OCI-M2 (cell line): ENCODE measurements around the gene PFKFB2.

Experiments used
- DNase-seq: peaks from one replicate; lab custom pipeline; 2025; ENCODE audit not compliant: unreplicated experiment; lab: John Stamatoyannopoulos, UW

PFKFB2 gene

GRCh38 chr1:207052911-207053769 lies at the start of gene PFKFB2:
PFKFB2 (plus strand) TSS chr1:207053275; CDS start chr1:207054718, 1,443 bp downstream.
- peak; percentile 84 for DNase-seq

GRCh38 chr1:207004931-207005830 lies 47.9 kb upstream of the PFKFB2 start:
- DNase-seq = no peak

- no peak for DNase-seq
Measured at GRCh38 chr1:207006083-207006482, 47.0 kb upstream of the PFKFB2 start.

- DNase-seq = no peak
Measured at GRCh38 chr1:207006914-207007313, 46.2 kb upstream of the PFKFB2 start.

- DNase-seq = no peak
Measured at GRCh38 chr1:207007352-207008033, 45.6 kb upstream of the PFKFB2 start.

GRCh38 chr1:207009182-207009850 lies 43.8 kb upstream of the PFKFB2 start:
- DNase-seq = no peak

- no peak for DNase-seq
Measured at GRCh38 chr1:207009945-207010344, 43.1 kb upstream of the PFKFB2 start.

GRCh38 chr1:207010726-207011125 lies 42.3 kb upstream of the PFKFB2 start:
- no peak for DNase-seq

- DNase-seq = no peak
Measured at GRCh38 chr1:207013321-207014085, 39.6 kb upstream of the PFKFB2 start.

GRCh38 chr1:207014728-207015127 lies 38.3 kb upstream of the PFKFB2 start:
- no peak for DNase-seq

- no peak for DNase-seq
Measured at GRCh38 chr1:207015791-207016190, 37.3 kb upstream of the PFKFB2 start.

- no peak for DNase-seq
Measured at GRCh38 chr1:207017615-207018559, 35.2 kb upstream of the PFKFB2 start.

- no peak for DNase-seq
Measured at GRCh38 chr1:207018707-207019106, 34.4 kb upstream of the PFKFB2 start.

- DNase-seq = no peak
Measured at GRCh38 chr1:207019161-207019560, 33.9 kb upstream of the PFKFB2 start.

- no peak for DNase-seq
Measured at GRCh38 chr1:207019661-207020060, 33.4 kb upstream of the PFKFB2 start.

- DNase-seq = no peak
Measured at GRCh38 chr1:207020065-207020708, 32.9 kb upstream of the PFKFB2 start.

GRCh38 chr1:207020709-207021107 lies 32.4 kb upstream of the PFKFB2 start:
- no peak for DNase-seq

- peak; percentile 83 for DNase-seq
Measured at GRCh38 chr1:207021139-207021861, 31.8 kb upstream of the PFKFB2 start.
